ENCODE data around the gene MAP2K4.
A peak's percentile ranks its signal among the peaks of the same experiment; 100 is the strongest.

MAP2K4 gene

GRCh38 chr17:12040478-12040877 lies 19.8 kb downstream of the MAP2K4 start:
- no peak for DNase-seq

DNA sequence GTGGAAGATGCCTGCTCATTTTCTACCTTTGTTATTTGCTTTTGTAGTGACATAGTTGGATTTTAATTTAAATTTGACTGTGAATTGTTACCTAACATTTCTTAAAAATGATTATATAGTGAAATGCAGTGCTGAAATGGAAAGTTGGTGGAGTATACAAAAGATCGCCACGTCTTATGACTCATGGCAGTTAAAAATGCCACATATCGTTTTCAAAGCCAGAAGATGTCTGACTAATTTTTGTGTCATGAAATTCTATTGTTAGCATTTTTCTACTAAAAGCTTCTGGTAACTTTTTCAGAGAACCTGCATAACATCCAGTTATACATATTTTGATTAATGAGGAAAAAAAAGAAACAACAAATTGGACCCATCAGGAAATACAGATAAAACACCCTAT lies 20.6 kb downstream of the MAP2K4 start:
- DNase-seq, result no peak

GRCh38 chr17:12043702-12044101 lies 23.0 kb downstream of the MAP2K4 start:
- DNase-seq, result no peak

- DNase-seq, result no peak
Observed at GRCh38 chr17:12046786-12047185, 26.1 kb downstream of the MAP2K4 start.

DNA sequence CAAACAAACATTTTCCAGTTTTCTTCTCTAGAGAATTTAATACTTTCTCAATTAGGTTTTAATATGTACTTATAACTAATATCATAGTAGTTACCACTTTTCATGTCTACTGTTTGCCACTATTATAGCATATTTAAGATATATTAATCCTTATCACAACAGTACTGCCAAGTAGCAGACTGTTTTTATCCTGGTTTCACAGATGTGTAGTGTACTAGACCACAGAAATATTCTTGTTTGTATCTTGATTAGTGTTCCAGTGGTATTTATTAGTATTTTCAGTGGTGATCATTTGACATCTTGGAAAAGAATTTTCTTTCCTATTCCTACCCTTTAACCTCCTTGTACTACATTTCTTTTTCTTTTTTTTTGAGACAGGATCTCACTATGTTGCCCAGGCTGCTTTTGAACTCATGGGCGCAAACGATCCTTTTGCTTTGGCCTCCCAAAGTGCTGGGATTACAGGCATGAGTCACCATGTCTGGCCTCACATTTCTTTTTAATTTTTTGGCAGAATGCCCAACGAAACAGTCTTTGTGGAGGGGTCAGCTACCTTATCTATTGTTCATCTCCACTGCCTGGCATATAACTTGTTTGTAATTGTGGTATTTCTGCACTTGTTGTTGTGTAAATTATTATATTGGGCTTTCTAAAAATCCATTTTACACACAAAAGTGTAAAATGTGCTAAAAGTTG lies 27.2 kb downstream of the MAP2K4 start:
- DNase-seq, result no peak

DNA sequence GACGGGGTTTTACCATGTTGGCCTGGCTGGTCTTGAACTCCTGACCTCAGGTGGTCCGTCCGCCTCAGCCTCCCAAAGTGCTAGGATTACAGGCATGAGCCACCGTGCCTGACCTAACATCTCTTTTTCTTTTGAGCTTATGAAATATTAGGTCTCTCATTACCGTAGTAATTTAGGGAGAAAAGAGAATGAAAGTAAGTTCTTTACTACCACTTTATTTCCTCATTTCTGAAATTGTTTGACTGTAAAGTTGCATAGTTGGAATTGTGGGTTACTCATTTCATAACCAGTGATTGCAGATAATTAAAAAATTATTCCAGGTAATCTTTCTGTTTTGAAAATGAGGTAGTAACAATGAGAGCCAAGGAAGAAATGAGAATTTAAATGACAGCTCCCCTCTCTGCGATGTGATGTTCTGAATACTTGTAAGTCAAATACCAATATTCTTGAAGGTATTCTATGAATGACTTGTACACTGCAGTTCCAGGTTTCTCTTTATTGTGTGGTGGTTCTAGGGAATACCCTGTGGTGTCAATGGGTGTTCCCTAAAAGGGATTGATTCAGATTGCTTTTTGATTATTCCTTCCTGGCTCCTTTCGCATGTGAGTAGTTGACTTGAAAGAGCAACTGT lies 28.3 kb downstream of the MAP2K4 start:
- no peak for DNase-seq

GRCh38 chr17:12050646-12051225 lies 30.1 kb downstream of the MAP2K4 start:
- DNase-seq, result no peak

DNA sequence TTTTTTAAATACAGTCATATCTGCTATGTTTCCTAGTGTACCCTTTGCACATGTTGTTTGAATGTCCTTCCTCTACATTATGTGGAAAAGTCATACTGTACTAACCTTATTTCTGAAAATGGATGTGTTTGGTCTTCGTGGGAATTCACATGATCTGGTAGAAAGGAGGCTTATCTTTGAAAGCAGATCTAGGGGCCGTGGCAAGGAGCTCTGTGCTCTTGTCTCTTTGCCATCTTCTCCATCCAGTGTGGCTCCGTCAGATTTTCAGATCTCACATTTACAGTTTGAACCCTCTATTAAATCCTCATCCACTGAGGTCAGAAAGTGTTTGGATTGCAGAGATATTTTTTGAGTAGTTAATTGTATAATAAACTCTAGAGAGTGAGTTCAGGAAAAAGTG lies 32.9 kb downstream of the MAP2K4 start:
- no peak for DNase-seq

DNA sequence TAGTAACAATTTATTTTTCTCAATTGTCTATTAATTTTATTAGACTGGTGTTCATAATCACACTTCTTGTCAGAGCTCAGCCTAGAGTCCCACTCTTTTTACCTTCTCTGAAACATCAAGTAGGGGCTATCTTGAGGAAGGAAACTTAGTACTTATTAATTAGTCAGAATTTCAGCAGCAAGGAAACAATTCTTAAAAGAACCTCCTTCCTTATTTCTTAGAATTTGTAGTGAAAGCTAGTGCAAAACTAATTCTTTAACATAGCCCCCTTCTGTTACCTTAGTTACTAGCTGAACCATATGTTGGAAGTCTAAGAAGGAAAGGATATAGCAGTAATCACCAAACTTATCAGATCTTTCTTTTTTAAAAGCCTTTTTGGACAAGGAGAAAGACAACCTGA lies 35.2 kb downstream of the MAP2K4 start:
- DNase-seq, result no peak

GRCh38 chr17:12057520-12057919 lies 36.8 kb downstream of the MAP2K4 start:
- DNase-seq, result no peak

DNA sequence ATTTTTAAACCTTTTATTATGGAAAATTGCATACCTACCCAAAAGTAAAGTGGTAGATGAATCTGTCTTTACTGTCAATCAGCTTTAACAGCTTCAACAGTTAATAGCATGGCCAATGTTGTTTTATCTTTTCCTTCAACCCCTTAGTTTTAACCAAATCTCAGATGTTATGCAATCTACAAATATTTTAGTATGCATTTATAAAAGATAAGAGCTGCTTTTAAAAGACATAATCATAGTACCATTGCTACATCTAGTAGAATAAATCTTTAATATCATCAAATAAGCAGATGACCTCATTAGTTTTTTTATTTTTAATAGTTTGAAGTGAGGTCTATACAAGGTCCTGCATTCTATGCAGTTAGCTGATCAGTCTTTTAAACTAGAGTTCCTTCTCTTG lies 37.9 kb downstream of the MAP2K4 start:
- no peak for DNase-seq

DNA sequence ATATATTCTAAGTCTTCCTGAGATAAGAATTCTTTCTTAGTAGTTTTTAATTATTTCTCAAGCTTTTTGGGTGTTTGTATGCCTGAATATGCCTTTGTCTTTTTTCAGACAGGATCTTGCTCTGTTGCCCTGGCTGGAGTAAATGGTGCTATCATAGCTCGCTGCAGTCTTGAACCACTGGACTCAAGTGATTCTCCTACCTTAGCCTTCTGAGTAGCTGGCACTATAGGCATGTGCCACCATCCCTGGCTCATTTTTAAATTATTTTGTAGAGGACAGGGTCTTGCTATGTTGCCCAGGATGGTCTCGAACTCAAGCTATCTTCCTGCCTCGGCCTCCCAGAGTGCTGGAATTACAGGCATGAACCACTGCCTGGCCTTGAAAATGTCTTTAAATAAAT lies 41.6 kb downstream of the MAP2K4 start:
- no peak for DNase-seq

- no peak for DNase-seq
Observed at GRCh38 chr17:12064395-12064794, 43.7 kb downstream of the MAP2K4 start.

GRCh38 chr17:12067485-12067884 lies 46.8 kb downstream of the MAP2K4 start:
- DNase-seq, result no peak

GRCh38 chr17:12068946-12069345 lies 48.3 kb downstream of the MAP2K4 start:
- DNase-seq, result no peak

DNA sequence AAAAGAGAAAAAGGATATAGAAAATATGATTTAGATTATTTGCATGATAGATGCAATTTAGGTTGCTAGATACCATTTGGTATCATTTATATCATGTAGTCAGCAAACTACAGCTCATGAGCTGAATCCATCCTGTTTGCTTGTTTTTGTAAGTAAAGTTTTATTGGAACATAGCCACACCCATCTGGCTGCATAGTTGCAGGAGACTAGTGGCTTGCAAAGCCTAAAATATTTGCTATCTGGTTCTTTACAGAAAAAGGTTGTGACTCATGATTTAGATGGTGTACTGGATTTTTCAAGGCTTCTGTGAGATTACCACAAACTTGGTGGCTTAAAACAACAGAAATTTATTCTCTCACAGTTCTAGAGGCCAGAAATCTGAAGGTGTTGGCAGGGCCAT lies 49.9 kb downstream of the MAP2K4 start:
- DNase-seq, result no peak

- DNase-seq, result no peak
Observed at GRCh38 chr17:12074346-12074745, 53.7 kb downstream of the MAP2K4 start.

- DNase-seq, result no peak
Observed at GRCh38 chr17:12077773-12078172, 57.1 kb downstream of the MAP2K4 start.

GRCh38 chr17:12078791-12079190 lies 58.1 kb downstream of the MAP2K4 start:
- no peak for DNase-seq

- no peak for DNase-seq
Observed at GRCh38 chr17:12081720-12082119, 61.0 kb downstream of the MAP2K4 start.

- no peak for DNase-seq
Observed at GRCh38 chr17:12085076-12085949, 64.6 kb downstream of the MAP2K4 start.

GRCh38 chr17:12088035-12088434 lies 67.4 kb downstream of the MAP2K4 start:
- DNase-seq, result no peak

DNA sequence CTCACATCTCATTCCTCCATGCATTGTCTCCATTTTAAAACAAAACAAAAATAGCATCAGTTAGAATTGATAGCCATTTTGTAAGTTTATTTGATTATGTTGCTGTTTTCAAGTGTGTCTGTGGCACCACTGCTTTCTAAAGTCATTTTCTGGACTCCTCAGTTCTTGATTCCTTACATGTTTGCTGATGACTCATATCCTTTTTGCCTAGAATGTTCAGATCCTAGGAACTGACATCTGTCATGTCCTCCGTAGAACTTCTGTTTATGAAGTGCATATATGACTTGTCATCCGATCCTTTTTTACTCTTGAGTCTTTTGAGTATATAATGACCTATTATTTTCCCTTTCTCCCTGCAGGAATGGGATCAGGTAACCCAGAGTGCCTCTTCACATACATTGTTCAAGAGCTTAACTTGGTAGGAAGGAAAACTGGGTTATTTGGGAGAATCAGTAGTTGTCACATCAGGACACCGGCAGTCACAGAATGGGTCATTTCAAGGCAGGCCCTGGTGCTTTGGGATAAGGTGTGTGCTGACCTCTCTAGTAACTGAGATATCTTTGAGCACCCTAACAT lies 69.2 kb downstream of the MAP2K4 start:
- peak; percentile 5 for DNase-seq
